AG20443 (cell line): ENCODE data around the gene PRPF38A.
A peak's percentile ranks its signal among the peaks of the same experiment; 100 is the strongest.
"Not testable (repeated sequence)": the region's sequence is repeated elsewhere in the genome, so short reads cannot be mapped to it uniquely, and the experiment has no call there.

Experiments
- DNase-seq: peaks from one replicate; pipeline ENCODE4 v3.0.0; 2012; ENCODE audit warnings: low spot score, mixed read lengths

PRPF38A gene

GRCh38 chr1:52404116-52404974 is at the start of gene PRPF38A, which contains the start of gene ORC1:
TSS of gene PRPF38A (plus strand) at chr1:52404602. CDS start at chr1:52404750, 148 bp downstream.
TSS of gene ORC1 (minus strand) at chr1:52404423. CDS start at chr1:52402223, 2,200 bp downstream.
- DNase-seq: peak; percentile 99

- no peak for DNase-seq
Measured at GRCh38 chr1:52355436-52355835, 49.0 kb upstream of the PRPF38A start.

DNA sequence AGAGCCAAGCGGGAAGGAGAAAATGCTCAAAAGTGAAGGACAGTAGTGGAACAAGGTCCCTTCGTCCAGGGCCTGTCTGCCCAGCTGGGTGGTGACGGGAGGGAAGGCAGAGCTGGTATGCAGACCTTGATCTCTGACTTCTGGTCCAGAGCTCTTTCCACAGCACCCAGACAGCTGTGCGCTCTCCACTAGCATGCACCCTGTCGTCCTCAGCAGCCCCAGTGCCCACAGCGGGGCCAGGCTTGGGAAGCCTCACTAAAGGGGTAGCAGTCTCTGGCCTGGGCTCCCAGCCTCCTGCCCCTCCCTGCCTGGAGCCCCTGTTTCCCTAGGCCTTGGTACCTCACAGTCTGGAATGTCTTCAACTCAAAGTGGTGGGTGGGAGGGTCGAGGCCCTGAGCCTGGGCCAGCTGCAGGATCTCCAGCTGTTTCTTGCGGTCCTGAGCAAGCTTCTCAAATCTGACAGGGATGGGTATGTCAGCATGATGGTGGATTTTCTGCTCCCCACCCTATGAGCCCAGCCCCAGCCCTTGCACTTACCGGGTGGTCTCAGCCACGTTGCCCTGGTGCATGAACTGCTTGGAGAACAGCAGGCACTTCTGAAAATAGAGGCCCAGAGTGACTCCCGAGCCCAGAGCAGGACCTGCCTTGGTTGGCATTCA is 48.4 kb upstream of the PRPF38A start:
- DNase-seq: no peak

DNA sequence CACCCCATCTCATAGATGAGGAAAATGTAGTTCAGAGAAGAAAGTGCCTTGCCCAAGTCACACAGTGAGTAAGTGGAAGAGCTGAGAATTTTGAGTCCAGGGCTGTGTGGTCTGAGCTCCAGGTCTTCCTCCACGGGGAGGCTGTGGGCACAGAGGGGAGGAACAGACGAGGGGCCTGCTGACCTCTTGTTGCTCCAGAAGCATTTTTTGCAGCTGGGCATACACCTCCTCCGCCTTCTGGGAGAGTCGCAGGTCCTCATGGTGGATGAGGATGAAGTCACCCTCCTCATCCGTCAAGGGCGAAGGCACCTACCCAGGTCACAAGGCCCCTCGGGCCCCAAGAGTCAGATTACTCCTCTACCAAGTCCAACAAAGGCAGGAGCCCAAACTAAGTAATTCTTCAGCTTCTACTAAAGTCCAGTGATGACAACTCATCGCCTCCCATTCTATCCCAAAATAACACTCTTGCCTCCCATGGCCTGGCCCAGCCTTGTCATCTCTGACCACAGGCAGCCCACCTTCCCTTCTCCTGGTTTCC is 47.5 kb upstream of the PRPF38A start:
- DNase-seq: no peak

GRCh38 chr1:52357397-52357796 is 47.0 kb upstream of the PRPF38A start:
- no peak for DNase-seq

- no peak for DNase-seq
Measured at GRCh38 chr1:52358851-52359497, 45.4 kb upstream of the PRPF38A start.

- no peak for DNase-seq
Measured at GRCh38 chr1:52359676-52360594, 44.5 kb upstream of the PRPF38A start.

DNA sequence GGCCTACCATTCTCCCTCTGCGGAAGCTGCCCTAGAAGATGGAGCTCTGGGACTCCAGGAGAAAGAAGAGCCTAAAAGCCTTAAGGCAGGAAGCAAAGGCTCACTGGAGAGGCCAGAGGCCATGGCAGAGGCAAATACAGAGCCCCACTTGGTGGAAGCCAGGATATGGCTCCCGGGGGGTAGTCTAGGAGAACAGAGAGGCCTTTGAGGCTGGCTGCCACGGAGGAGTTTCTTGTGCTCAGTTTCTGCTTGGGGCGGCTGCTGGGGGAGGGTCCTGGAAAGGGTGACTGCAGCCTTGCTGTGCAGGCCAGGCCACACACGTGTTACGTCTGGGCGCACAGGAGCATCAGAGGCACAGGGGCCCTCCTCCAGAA is 43.8 kb upstream of the PRPF38A start:
- no peak for DNase-seq

GRCh38 chr1:52364235-52364839 is 40.1 kb upstream of the PRPF38A start:
- DNase-seq: no peak

DNA sequence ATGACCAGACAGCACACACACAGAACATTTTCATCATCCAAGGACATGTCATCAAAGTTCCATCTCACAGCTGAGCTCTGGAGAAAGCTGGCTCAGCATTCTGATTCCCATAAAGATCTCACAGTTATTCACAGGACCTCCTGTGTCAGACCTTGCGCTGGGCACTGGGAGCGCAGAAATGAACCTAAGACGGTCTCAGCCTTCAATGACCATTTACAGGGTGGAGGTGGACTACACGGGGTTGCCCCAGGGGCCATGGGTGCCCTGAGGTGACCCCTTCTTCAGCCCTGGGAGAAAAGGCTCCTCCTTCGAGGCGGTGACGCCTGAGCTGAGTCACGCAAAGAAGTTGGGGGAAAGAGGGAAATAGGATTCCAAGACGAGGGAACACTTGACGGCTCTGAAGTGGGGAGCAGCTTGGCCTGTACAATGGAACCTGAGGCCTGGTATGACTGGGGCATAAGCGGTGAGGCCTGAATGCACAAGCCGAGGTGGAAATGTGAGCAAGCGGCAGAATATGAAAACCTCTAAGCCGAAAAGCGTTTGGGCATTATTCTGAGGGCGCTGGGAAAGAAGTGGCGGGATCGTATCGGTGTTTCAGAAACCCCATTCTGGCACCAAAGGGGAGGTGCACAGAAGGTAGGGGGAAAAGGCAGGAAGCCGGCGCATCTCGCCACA is 39.2 kb upstream of the PRPF38A start:
- peak; percentile 85 for DNase-seq

DNA sequence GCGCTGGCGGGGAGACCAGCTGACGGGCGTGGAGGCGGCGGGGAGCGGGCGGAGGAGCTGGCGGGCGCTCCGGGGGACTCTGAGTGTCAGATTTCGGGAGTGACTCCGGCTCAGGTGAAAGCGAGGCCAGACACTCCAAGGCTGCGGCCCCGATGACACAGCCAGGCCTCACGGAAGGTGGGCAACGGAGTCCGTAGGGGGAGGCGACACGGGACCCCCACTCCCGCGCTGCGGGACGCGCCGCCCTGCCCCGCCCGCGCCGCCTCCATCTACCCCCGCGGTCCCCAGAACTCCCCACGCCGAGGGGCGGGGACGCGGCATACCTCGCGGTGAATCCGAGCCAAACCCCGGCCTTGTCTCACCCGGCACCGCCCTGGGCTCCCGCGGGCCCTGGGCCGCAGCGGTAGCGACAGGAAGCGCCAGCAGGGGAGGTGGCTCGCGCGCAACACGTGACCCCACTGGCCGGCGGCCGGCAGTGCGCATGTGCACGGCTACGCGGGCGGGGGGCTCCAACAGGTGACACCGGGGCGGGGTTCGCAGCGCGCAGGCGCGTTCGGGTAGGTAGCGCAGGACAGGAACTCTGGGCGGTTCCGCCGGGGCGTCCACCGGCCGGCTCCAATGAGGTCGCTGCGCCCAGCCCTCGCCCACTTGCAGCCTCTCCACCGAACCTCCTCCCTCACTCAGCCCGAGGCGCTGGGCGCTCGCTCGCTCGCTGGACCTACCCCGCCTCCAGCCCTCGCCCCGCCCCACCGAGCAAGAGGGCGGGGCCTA is 38.5 kb upstream of the PRPF38A start, which contains the start of gene CC2D1B:
Gene CC2D1B, minus strand, starts transcription at position 460 of the 771 bp plus-strand sequence. CDS start 1,585 bp downstream, outside the sequence.
- DNase-seq: peak; percentile 100

DNA sequence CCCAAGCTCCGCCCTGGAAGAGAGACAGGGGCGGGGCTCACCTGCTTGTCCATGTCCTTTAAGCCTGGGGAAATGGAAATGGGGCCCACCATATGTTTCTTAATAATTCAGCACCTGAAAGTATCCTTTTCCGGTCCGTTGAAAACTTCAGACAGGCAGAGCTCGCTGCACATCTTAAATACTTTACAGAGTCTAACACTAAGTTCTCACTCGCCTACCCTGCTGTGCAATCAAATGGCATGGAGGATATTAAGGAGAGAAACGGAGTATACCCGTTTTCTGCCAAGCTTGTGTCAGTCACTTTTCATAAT is 37.9 kb upstream of the PRPF38A start:
- no peak for DNase-seq

DNA sequence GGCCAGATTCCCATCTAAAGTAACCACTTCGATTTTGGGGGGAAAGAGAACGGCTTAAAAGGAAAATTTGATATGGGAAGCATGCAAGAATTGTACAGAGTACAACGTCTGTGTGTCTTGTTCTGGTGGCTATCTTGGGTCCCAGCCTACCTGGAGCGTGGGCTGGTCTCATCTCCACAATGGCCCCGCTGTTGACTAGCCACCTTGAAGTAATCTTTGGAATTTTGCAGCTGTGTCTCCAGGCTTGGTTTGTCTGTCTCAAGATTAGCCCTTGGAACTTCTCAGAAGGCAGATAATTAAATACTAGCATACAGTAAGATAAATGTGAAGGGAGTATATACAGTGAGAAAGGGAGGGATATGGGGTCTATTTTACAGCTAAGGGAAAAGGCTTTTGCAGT is 37.1 kb upstream of the PRPF38A start:
- DNase-seq: no peak

DNA sequence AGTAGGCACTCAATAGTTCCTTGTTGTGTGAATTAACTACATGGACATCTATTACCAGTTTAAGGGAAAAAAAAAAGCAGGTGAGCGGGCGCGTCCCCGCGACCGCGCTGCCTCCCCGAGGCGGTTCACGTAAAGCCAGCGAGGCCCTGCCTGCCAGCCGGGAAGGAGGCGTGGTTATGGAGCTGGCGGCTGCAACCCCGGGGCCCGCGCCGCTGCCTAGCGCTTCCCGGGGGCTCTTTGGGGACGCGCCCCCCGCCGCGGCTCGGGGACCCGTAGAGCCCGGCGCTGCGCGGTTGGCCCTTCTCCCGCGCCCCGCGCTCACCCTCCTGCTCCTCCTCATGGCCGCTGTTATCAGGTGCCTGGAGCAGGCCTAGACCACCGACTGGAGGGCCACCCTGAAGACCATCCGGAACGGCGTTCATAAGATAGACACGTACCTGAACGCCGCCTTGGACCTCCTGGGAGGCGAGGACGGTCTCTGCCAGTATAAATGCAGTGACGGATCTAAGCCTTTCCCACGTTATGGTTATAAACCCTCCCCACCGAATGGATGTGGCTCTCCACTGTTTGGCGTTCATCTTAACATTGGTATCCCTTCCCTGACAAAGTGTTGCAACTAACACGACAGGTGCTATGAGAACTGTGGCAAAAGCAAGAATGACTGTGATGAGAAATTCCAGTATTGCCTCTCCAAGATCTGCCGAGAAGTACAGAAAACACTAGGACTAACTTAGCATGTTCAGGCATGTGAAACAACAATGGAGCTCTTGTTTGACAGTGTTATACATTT is 35.8 kb upstream of the PRPF38A start:
- peak; percentile 71 for DNase-seq

GRCh38 chr1:52369851-52370250 is 34.6 kb upstream of the PRPF38A start:
- not testable (repeated sequence) for DNase-seq

- DNase-seq: no peak
Measured at GRCh38 chr1:52385376-52385775, 19.0 kb upstream of the PRPF38A start.

DNA sequence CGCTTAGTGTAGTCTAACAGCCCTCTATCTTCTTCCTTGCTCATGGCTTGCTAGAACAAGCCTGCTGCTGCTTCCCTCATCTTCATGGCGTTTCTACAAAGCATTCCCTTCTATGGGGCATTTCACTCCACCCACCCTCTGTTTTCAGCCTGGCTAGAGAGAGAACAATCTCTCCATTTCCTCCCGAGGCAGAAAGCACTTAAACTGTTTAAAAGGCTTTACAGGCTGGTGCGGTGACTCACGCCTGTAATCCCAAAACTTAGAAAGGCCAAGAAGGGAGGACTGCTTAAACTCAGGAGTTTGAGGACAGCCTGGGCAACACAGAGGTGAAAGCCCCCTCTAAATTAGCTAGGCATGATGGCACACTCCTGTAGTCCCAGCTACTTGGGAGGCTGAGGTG is 17.9 kb upstream of the PRPF38A start:
- DNase-seq: no peak

DNA sequence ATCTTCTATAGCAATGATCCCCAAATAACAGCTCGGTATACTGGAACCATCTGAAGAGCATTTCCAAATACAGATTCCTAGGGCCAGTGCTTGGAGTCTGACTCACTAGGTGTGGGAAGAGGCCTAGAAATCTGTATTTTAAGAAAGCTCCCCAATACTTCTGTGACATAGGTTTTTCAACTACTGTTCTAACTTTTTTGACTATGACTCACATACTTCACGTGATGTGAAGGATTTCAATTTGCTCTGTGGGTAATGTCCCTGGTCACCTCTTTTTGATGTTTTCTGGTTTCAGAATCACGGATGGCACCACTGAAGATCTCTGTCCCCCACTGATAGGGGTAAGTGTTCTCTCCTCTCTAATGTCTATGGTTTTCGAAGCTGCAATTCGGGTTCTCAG is 11.2 kb upstream of the PRPF38A start:
- no peak for DNase-seq

DNA sequence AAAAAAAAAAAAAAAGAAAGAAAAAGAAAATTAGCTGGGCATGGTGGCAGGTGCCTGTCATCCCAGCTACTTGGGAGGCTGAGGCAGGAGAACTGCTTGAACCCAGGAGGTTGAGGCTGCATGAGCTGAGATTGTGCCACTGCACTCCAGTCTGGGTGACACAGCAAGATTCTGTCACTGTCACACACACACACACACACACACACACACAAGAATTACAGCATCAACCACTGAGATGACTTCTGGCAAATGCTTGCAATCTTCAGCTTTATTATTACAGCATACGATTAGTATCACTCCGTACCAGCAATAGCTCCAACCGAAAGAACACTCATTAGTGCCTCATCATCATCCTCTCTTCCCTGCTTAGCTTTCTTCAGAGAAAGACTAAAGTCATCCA is 4.8 kb upstream of the PRPF38A start:
- no peak for DNase-seq
